IPS-18c (cell line): ENCODE data around the gene RFX7.

Experiments used
- H3K4me3 ChIP-seq: 2 replicates; pipeline ENCODE4 v1.7.0; 2013; ENCODE audit warnings: low read depth, mild to moderate bottlenecking, low read length, moderate library complexity; ENCODE audit not compliant: insufficient read depth
- H3K9me3 ChIP-seq: one replicate; pipeline ENCODE4 v1.6.1; 2013; ENCODE audit warnings: mild to moderate bottlenecking, low read length, moderate library complexity; ENCODE audit not compliant: control insufficient read depth, insufficient read depth

Gene RFX7

DNA sequence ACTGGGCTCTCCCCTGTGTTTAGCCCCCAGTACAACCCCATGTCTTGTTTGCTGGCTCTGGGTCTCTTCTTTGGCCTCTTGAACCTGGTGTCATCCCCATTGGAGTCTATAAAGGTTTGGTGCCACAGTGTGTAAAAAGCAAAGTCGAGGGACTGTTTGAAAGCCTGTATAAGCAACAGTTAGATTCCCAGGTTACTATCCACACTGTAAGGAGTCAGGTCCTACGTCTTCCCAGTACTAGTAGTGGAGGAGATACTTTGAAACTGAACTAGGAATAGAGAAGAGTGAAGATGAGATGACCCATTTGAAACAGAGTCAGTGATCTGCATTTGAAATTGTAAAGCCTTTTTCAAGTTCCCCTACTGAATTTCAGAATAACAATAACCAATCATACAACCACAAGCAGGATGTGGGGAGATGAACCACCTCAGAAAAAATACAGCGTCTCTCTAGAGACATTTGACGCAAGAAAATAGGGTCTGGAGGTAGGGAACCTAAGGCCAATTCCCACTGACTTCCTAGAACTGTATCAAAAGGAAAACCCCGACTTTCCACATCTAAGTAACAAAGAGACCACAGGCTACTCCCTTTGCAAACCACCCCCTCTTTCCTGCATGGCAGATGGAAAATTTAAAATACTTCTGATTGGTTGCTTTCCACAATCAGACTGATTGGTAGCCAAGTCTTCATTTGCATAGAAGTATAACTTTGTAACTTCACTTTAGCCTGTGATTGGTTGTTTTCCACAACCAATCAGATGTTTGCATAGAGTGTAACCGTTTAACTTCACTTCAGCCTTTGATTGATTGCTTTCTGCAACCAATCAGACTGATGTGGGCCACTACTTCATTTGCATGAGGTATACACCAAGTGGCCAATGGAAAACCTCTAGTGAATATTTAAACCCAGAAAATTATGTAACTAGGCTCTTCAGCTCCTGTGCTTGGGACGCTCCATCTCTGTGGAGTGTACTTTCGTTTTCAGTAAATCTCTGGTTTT is 200.4 kb downstream of the RFX7 start:
- no peak overlapping the region for H3K4me3 ChIP-seq
- H3K9me3 ChIP-seq = no peaks in the 10 kb centered on the region

DNA sequence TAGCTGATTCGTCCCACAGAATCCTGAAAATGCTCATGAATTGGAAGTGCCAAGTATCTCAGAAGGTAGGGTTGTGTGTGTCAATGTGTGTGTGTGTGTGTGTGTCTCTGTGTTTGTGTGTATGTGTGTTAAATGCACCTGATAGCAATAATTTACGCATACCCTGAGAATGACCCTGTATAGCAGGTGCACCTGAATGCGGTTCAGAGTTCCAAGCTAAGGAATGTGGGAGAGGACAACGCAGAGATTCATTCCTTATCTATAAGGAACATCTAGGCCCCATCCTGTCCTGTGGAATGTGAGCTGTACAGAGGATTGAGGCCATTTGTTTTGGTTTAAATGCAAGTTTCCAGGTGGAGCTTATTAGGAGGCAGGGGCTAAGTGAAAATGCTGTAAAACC is 201.2 kb downstream of the RFX7 start:
- H3K4me3 ChIP-seq = no peak overlapping the region
- no peaks in the 10 kb centered on the region for H3K9me3 ChIP-seq

DNA sequence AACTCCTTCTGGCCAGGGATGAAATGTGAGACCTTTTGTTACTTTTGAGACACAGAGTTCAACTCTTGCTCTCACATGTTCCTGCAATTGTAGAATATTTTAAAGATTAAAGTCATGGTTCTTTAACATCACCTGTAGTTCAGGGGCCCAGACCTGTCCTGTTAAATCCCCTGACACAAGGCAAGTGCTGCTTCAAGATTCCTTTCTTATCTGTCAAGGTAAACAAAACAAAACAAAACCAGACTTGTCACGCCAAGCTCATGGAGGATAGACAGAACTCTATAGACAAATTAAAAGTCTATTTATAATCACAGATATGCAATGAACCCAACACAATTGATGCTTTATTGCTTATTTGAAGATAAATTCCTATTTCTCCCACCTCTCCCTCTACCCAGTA is 201.6 kb downstream of the RFX7 start:
- Histone ChIP-seq H3K9me3 (no peaks in the 10 kb centered on the region), H3K4me3 (no peak overlapping the region)

DNA sequence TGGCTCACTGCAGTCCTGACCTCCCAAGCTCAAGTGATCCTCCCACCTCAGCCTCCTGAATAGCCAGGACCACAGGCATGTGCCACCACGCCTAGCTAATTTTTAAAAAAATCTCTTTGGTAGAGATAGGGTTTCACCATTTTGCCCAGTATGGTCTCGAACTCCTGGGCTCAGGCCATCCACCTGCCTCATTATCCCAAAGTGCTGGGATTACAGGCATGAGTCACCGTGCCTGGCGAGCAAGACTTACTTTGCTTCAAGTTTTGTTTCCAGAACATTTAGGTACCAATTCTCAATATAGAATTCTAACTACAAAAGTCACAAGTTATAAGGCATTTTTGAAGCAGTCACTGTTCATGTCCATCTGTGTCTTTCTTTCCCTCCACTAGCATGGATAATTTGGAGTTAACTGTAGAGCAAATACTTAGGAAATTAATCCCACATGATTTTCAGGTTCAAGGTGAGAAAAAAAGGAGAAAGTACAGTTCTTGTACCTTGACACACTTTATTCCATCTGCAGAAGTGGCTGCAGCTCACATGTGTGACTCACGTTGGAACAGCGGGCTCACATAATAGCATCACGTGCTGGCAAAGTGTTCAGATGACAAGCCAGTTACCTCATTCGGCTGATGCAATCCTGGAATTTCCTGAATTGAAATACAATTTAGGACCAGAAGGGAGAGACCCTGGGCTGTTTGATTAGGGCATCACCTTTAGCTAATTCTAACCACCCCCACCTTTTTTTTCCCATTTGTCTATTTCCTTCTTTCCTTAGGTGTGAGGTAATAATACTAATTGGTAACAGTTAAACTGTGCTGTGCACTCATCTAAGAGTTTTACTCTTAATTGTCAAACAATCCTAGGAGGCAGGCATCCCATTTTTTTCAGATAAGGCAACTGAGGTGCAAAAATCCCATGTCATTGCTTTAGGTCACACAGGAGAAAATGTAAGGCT is 203.3 kb downstream of the RFX7 start:
- H3K9me3 ChIP-seq = no peaks in the 10 kb centered on the region
- H3K4me3 ChIP-seq = no peak overlapping the region

DNA sequence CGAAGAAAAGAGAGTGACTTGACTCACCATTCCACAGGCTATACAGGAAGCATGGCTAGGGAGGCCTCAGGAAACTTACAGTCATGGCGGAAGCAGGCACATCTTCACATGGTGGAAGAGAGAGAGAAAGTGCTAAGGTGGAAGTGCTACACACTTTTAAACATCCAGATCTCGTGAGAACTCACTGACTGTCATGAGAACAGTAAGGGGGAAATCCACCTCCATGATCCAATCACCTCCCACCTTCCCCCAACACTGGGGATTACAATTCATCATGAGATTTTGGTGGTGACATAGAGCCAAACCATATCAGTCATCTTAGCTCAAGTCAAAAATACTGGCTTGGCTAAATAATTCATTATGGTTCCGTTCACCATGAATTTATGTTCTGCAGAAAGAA is 205.0 kb downstream of the RFX7 start:
- no peak overlapping the region for H3K4me3 ChIP-seq
- H3K9me3 ChIP-seq = no peaks in the 10 kb centered on the region

DNA sequence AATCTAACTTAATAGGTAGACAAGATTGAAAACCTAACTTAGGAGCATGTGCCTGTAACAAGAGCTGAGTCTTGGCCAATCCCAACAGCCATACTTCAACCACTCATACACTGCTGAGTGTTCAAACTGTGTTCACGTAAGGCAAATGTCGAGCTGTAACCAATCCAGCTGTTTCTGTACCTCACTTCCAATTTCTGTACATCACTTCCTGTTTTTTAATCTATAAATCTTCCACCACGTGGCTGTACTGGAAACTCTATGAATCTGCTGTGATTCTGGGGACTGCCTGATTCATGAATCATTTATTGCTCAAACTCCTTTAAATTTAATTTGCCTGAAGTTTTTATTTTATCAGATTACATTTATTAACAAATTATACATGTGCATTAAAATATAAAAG is 205.7 kb downstream of the RFX7 start:
- Histone ChIP-seq H3K9me3 (no peaks in the 10 kb centered on the region), H3K4me3 (no peak overlapping the region)
